SK-N-SH (cell line): ENCODE results near the gene PPEF1. TPM values are rescaled to one million over a fixed set of nuclear protein-coding genes. Genes with fewer than 3 reads are reported as not detected.

ENCODE experiments used
- CTCF ChIA-PET: fragments of 300-600, 350-600 bp; formaldehyde crosslinking; extraction: SDS; loops from one replicate; lab custom pipeline; 2021; lab: Yijun Ruan, JAX
- POLR2A ChIA-PET: fragments of 350-600 bp; sonication (Branson Sonifier 250); formaldehyde crosslinking; extraction: SDS; loops from one replicate; lab custom pipeline; 2020; ENCODE audit warnings: antibody characterized with exemption, inconsistent platforms; lab: Yijun Ruan, JAX
- DNase-seq: peaks from one replicate; pipeline ENCODE4 v3.0.0; 2012
- H2AFZ ChIP-seq: fragments of 200-600 bp; sonication (generic); 2 replicates; pipeline ENCODE4 v1.8.1; 2016; ENCODE audit warnings: antibody characterized with exemption, mild to moderate bottlenecking, low read depth
- H3F3A ChIP-seq: fragments of 200-600 bp; sonication (generic); replicated peaks from 2 replicates; pipeline ENCODE3; 2016; ENCODE audit warnings: antibody characterized with exemption, mild to moderate bottlenecking; ENCODE audit not compliant: insufficient read depth
- H3K27ac ChIP-seq, 2 experiments: fragments of 200-500 bp in 1 of 2; fragments of 200-600 bp in 1 of 2; sonication (Bioruptor generic) in 1 of 2; sonication (generic), shearing (Covaris generic) in 1 of 2; 2 replicates each; pipeline versions ENCODE4 v1.5.1 to v1.6.1; 2014 to 2016; ENCODE audit warnings: low read depth in 2 of 2, inconsistent platforms in 1 of 2, low read length in 1 of 2, mild to moderate bottlenecking in 1 of 2, mixed read lengths in 1 of 2
- H3K27me3 ChIP-seq: fragments of 200-600 bp; sonication (generic), shearing (Covaris generic); 2 replicates; pipeline ENCODE4 v1.6.1; 2016; ENCODE audit warnings: mixed run types; ENCODE audit not compliant: insufficient read depth
- H3K36me3 ChIP-seq, 2 experiments: fragments of 200-500 bp in 1 of 2; fragments of 200-600 bp in 1 of 2; sonication (Bioruptor generic) in 1 of 2; sonication (generic) in 1 of 2; replicated peaks in 1 of 2; 2 replicates each; pipeline versions ENCODE3 to v1.5.1; 2014 to 2016; ENCODE audit warnings: low read length in 1 of 2, mild to moderate bottlenecking in 1 of 2; ENCODE audit not compliant: insufficient read depth in 2 of 2, control insufficient read depth in 1 of 2
- H3K4me1 ChIP-seq, 2 experiments: fragments of 200-500 bp in 1 of 2; fragments of 200-600 bp in 1 of 2; sonication (Bioruptor generic) in 1 of 2; sonication (generic), shearing (Covaris generic) in 1 of 2; 2 replicates each; pipeline versions ENCODE4 v1.5.1 to v1.6.1; 2014 to 2016; ENCODE audit warnings: low read depth in 1 of 2, low read length in 1 of 2, mixed run types in 1 of 2; ENCODE audit not compliant: insufficient read depth in 2 of 2, control insufficient read depth in 1 of 2
- H3K4me2 ChIP-seq: fragments of 200-600 bp; sonication (generic), shearing (Covaris generic); 2 replicates; pipeline ENCODE4 v1.6.1; 2017; ENCODE audit warnings: mixed run types
- H3K4me3 ChIP-seq, 2 experiments: fragments of 200-500 bp in 1 of 2; fragments of 200-600 bp in 1 of 2; sonication (Bioruptor generic) in 1 of 2; sonication (generic), shearing (Covaris generic) in 1 of 2; 2 replicates each; pipeline versions ENCODE4 v1.5.1 to v1.8.1; 2014 to 2016; ENCODE audit warnings: low read depth in 2 of 2, inconsistent platforms in 1 of 2, low read length in 1 of 2, mild to moderate bottlenecking in 1 of 2, mixed read lengths in 1 of 2, moderate library complexity in 1 of 2
- H3K79me2 ChIP-seq: fragments of 200-600 bp; sonication (generic); 2 replicates; pipeline ENCODE4 v1.8.1; 2017; ENCODE audit warnings: mild to moderate bottlenecking; ENCODE audit not compliant: insufficient read depth
- H3K9ac ChIP-seq: fragments of 200-600 bp; sonication (generic); 2 replicates; pipeline ENCODE4 v1.6.1; 2017; ENCODE audit warnings: mixed run types
- H3K9me2 ChIP-seq: fragments of 200-600 bp; sonication (generic); 2 replicates; pipeline ENCODE4 v1.6.1; 2017; ENCODE audit warnings: mixed run types
- H3K9me3 ChIP-seq: fragments of 200-600 bp; sonication (generic); 2 replicates; pipeline ENCODE4 v1.6.1; 2017; ENCODE audit warnings: mixed run types, mild to moderate bottlenecking, moderate library complexity
- H4K20me1 ChIP-seq: fragments of 200-600 bp; sonication (generic); 2 replicates; pipeline ENCODE4 v1.6.1; 2017; ENCODE audit warnings: mild to moderate bottlenecking, mixed run types; ENCODE audit not compliant: insufficient read depth
- CHD2 ChIP-seq: fragments of 150-350 bp; IDR thresholded peaks from 2 replicates; pipeline ENCODE4 v1.6.1; 2018; ENCODE audit warnings: low read length; ENCODE audit not compliant: partially characterized antibody
- EP300 ChIP-seq, 2 experiments: IDR thresholded peaks; 2 replicates each; pipeline versions ENCODE4 v1.4.0 to v1.6.1; 2012; ENCODE audit warnings: borderline replicate concordance in 1 of 2, low read depth in 1 of 2, low read length in 1 of 2
- FOSL2 ChIP-seq: IDR thresholded peaks from 2 replicates; pipeline ENCODE4 v1.4.0; 2012; ENCODE audit warnings: low read depth, mild to moderate bottlenecking, moderate library complexity, borderline replicate concordance
- FOXM1 ChIP-seq: IDR thresholded peaks from 2 replicates; pipeline ENCODE4 v1.4.0; 2012; ENCODE audit warnings: low read depth, mild to moderate bottlenecking
- GABPA ChIP-seq: IDR thresholded peaks from 2 replicates; pipeline ENCODE4 v1.4.0; 2012; ENCODE audit warnings: low read depth, mild to moderate bottlenecking
- MXI1 ChIP-seq: IDR thresholded peaks from 2 replicates; pipeline ENCODE4 v1.6.1; 2012; ENCODE audit warnings: mild to moderate bottlenecking, low read depth, low read length, improper control_type of control experiment
- RCOR1 ChIP-seq: fragments of 150-350 bp; IDR thresholded peaks from 2 replicates; pipeline ENCODE4 v1.6.1; 2017; ENCODE audit warnings: antibody characterized with exemption, low read length
- TEAD4 ChIP-seq: IDR thresholded peaks from 2 replicates; pipeline ENCODE4 v1.4.0; 2012; ENCODE audit warnings: mild to moderate bottlenecking, borderline replicate concordance; ENCODE audit not compliant: insufficient read depth
- WGBS: methylation state at CpG from one replicate; pipeline ENCODE4 v1.1.6; 2017; ENCODE audit warnings: low lambda C conversion rate; 5-methylcytosine and 5-hydroxymethylcytosine counted together
- polyA plus RNA-seq, 3 experiments: library from polyadenylated mRNA; depleted of rRNA; stranded (reverse); fragments of >200 nt; gene quantifications; 2 replicates each; pipeline ENCODE4 v1.2.3, GENCODE V29; 2012
- TF ChIP-seq, protein P1 (sequence below): fragments of 200-600 bp; sonication (generic); IDR thresholded peaks from 2 replicates; pipeline ENCODE4 v1.6.1; 2017; ENCODE audit warnings: antibody characterized with exemption, mild to moderate bottlenecking, moderate library complexity
- TF ChIP-seq, protein P2 (sequence below): IDR thresholded peaks from 2 replicates; pipeline ENCODE4 v1.6.1; 2012; ENCODE audit warnings: mild to moderate bottlenecking, low read depth, low read length, moderate library complexity

The PPEF1 gene
- polyA plus RNA-seq, 1 of the 3 experiments (the other 2 are of a cell fraction) = 0.16 TPM

DNA sequence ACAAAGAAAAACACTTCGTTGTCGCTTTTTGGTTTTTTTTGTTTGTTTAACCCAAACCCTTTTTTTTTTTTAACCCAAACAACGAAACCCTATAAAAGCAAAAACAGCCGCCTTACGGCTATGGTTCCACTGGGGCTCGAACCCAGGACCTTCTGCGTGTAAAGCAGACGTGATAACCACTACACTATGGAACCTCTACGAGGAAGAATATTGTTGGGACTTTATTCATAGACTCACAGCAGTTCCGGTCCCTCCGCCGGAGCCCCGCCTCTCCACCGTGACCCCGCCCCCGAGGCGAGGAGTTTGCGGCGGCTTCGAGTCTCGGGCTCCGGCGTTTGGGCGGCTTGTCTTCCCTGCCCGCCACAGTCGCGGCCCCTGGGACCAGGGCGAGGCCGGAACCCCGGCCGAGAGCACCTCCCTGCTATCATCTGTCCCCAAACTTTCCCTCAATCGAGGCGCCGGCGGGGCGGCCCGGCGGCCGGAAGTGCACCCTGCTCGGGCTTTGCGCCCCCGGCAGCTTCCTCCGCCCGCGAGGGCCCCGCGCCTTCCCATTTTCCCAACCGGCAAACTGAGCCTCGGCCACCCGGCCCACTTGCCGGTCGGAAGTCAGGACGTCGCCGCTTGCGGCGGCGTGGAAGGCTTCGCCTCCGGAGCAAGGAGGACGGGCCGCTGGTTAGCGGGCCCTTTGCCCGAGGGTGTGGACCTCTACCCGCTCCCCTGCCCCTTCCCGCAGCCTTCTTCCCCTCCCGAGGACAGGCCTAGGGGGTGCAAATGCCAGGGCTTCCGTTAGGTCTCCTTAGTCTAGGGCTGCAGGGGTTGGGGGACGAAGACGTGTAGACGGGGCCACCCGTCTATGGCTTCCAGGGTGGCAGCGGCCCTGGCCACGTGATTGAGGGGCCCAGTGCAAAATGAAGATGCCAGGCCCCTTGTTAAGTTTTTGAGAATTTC, 32.4 kb upstream of the PPEF1 start:
- peak overlapping the region; percentile 94 for H2AFZ ChIP-seq
- H3K9me2 ChIP-seq = no peaks in the 10 kb centered on the region
- CTCF ChIA-PET = interaction anchor here (0.9 kb wide), 1 partner anchor 15 kb away, joined by 3 read pairs; no protein-coding TSS in a partner anchor
- H3F3A ChIP-seq = no peaks in the 10 kb centered on the region
- TF ChIP-seq, protein P1, sequence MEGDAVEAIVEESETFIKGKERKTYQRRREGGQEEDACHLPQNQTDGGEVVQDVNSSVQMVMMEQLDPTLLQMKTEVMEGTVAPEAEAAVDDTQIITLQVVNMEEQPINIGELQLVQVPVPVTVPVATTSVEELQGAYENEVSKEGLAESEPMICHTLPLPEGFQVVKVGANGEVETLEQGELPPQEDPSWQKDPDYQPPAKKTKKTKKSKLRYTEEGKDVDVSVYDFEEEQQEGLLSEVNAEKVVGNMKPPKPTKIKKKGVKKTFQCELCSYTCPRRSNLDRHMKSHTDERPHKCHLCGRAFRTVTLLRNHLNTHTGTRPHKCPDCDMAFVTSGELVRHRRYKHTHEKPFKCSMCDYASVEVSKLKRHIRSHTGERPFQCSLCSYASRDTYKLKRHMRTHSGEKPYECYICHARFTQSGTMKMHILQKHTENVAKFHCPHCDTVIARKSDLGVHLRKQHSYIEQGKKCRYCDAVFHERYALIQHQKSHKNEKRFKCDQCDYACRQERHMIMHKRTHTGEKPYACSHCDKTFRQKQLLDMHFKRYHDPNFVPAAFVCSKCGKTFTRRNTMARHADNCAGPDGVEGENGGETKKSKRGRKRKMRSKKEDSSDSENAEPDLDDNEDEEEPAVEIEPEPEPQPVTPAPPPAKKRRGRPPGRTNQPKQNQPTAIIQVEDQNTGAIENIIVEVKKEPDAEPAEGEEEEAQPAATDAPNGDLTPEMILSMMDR = no peak
- TF ChIP-seq MXI1 (peak; percentile 6; the same call in 1 of the 2 replicates), RCOR1 (0 out of 2 replicates have a peak, but pooled peaks have one; percentile 7), FOXM1 (no peak), FOSL2 (peak; percentile 77), CHD2 (peak; percentile 66), EP300 (IDR thresholded peaks at IDR 0.05; ENCODE audit: borderline replicate concordance in 1 of 2, low read depth in 1 of 2, low read length in 1 of 2) (peak in 1 of 2 experiments; percentile 67; a peak in 1 of 4 replicates), TEAD4 (peak; percentile 89), GABPA (peak; percentile 66; the same call in 1 of the 2 replicates)
- TF ChIP-seq, protein P2, sequence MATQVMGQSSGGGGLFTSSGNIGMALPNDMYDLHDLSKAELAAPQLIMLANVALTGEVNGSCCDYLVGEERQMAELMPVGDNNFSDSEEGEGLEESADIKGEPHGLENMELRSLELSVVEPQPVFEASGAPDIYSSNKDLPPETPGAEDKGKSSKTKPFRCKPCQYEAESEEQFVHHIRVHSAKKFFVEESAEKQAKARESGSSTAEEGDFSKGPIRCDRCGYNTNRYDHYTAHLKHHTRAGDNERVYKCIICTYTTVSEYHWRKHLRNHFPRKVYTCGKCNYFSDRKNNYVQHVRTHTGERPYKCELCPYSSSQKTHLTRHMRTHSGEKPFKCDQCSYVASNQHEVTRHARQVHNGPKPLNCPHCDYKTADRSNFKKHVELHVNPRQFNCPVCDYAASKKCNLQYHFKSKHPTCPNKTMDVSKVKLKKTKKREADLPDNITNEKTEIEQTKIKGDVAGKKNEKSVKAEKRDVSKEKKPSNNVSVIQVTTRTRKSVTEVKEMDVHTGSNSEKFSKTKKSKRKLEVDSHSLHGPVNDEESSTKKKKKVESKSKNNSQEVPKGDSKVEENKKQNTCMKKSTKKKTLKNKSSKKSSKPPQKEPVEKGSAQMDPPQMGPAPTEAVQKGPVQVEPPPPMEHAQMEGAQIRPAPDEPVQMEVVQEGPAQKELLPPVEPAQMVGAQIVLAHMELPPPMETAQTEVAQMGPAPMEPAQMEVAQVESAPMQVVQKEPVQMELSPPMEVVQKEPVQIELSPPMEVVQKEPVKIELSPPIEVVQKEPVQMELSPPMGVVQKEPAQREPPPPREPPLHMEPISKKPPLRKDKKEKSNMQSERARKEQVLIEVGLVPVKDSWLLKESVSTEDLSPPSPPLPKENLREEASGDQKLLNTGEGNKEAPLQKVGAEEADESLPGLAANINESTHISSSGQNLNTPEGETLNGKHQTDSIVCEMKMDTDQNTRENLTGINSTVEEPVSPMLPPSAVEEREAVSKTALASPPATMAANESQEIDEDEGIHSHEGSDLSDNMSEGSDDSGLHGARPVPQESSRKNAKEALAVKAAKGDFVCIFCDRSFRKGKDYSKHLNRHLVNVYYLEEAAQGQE = peak; percentile 74
- 9% methylated on average over 27 of the region's 74 CpGs for WGBS
- POLR2A ChIA-PET = interaction anchor here (0.6 to 1.2 kb wide), 2 partner anchors 13 to 94 kb away, joined by 3 read pairs; no protein-coding TSS in a partner anchor
- H3K27me3 ChIP-seq = no peaks in the 10 kb centered on the region
- no peaks in the 10 kb centered on the region for H3K9me3 ChIP-seq
- H3K9ac ChIP-seq = peak overlapping the region; percentile 88
- H3K79me2 ChIP-seq = no peaks in the 10 kb centered on the region
- H3K27ac ChIP-seq = peak overlapping the region; percentile 60 to 85
- peak; percentile 96 for DNase-seq
- peak overlapping the region; percentile 92 for H3K4me2 ChIP-seq
- H4K20me1 ChIP-seq = no peaks in the 10 kb centered on the region
- peaks cover 0 to 11% of the 10 kb centered on the region in 2 experiments; a peak in 2 of 4 replicates for H3K4me1 ChIP-seq
- H3K36me3 ChIP-seq = no peaks in the 10 kb centered on the region
- peak overlapping the region; percentile 68 to 73 for H3K4me3 ChIP-seq
